ENCODE measurements around the gene ULBP3. TPM values are rescaled to one million over a fixed set of nuclear protein-coding genes. Genes with fewer than 3 reads are reported as not detected.

The ULBP3 gene
- total RNA-seq, 1 donor: 16.4 TPM

DNA sequence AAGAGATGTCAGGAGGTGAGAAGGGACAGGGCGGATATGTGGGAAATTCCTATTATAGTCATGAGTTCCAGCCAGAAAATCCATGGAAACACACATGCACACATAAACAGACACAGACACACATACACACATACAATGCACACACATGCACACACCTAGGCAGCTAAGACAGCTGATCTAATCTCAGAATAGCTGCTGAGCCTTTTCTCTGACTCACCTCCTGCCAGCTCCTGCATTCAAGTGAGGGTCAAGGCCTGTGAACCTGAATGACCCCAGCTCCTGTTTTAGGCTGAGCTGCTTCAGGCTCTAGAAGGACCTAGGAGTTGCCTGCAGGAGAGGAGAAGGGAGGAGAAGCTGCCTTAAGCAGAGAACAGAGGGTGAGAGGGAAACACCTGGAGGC lies 22.0 kb downstream of the ULBP3 start:
- TF ChIP-seq, protein P1, sequence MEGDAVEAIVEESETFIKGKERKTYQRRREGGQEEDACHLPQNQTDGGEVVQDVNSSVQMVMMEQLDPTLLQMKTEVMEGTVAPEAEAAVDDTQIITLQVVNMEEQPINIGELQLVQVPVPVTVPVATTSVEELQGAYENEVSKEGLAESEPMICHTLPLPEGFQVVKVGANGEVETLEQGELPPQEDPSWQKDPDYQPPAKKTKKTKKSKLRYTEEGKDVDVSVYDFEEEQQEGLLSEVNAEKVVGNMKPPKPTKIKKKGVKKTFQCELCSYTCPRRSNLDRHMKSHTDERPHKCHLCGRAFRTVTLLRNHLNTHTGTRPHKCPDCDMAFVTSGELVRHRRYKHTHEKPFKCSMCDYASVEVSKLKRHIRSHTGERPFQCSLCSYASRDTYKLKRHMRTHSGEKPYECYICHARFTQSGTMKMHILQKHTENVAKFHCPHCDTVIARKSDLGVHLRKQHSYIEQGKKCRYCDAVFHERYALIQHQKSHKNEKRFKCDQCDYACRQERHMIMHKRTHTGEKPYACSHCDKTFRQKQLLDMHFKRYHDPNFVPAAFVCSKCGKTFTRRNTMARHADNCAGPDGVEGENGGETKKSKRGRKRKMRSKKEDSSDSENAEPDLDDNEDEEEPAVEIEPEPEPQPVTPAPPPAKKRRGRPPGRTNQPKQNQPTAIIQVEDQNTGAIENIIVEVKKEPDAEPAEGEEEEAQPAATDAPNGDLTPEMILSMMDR (IDR thresholded peaks at IDR 0.05; ENCODE audit: insufficient read depth, low read length): no peak
- DNase-seq (ENCODE audit: low read depth): no peak
- no peak overlapping the region for H3K4me3 ChIP-seq (ENCODE audit: low read depth, low read length)

DNA sequence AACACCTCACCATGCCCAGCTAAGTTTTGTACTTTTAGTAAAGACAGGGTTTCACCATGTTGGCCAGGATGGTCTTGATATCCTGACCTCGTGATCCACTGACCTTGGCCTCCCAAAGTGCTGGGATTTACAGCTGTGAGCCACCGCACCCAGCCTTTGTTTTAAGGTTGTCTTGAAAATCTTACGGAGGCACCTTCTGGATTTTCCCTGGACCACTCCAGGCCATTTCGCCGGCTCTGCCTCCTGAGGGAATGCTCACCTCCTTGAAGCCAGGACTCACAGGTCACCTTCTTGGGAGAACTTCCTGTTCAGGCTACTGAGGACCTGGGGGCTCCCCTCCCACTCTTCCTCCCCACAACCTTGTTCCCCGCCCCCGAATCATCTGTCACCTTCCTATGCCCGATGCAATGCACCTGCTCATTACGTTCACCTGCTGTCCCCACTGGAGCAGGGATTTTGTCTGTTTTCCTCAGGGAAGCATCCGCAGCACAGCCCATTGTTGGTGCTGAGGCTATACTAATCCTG lies 24.2 kb downstream of the ULBP3 start:
- DNase-seq (ENCODE audit: low read depth): no peak
- H3K4me3 ChIP-seq (ENCODE audit: low read depth, low read length): no peak overlapping the region
- TF ChIP-seq, protein P1 (IDR thresholded peaks at IDR 0.05; ENCODE audit: insufficient read depth, low read length): no peak

DNA sequence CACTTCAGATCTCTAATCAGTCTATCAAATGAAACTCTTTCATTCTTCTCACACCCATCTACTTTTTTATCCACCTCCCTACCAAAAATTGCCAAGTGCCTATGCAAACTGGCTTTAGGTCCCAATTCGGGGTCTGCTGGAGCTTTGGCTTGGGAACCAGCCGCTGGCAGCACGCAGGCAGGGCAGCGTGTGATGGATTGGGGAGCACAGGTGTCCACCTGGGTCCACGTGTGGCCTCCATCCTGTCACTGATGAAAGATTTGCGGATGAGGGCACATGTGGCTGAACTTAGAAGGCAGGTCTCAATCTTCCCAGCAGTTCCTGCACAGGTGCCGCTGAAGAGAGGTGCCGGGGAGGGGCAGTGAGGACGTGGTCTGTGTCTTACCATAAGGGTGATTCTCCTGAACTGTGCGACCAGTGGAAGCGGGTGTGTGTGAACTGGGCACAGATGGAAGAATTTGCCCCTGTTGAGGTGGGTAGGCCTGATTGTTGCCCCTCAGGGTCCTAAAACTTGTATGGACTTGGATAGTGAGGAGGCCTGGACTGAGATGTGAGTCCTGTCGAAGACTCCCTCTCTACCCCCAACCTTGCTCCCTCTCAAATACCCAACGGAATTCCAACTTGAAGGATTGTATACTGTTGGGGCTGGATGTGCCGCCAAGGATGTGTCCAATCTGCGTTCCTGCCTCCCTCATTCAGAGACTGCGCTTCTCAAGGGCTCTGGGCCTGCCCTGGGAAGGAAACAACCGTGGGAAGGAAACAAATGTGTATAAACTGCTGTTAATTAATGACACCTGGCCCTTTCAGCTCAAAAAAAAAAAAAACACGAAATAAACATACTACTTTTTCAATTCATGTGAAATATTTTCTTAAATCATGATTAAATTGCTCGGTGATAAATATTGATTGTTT lies 25.2 kb downstream of the ULBP3 start:
- no peak overlapping the region for H3K4me3 ChIP-seq (ENCODE audit: low read depth, low read length)
- no peak for DNase-seq (ENCODE audit: low read depth)
- TF ChIP-seq, protein P1 (IDR thresholded peaks at IDR 0.05; ENCODE audit: insufficient read depth, low read length): no peak

DNA sequence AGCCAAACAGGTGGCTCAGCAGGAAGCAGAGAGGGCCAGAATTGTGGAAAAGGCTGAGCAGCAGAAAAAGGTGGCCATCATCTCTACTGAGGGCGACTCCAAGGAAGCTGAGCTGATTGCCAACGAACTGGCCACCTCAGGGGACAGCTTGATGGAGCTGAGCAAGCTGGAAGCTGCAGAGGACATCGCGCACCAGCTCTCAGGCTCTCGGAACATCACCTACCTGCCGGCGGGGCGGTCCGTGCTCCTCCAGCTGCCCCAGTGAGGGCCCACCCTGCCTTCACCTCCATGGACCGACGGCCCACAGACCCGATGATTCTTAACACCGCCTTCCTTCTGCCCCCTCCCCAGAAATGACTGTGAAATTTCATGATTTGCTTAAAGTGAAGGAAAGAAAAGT lies 25.8 kb downstream of the ULBP3 start:
- DNase-seq (ENCODE audit: low read depth): no peak
- TF ChIP-seq, protein P1 (IDR thresholded peaks at IDR 0.05; ENCODE audit: insufficient read depth, low read length): no peak
- no peak overlapping the region for H3K4me3 ChIP-seq (ENCODE audit: low read depth, low read length)

DNA sequence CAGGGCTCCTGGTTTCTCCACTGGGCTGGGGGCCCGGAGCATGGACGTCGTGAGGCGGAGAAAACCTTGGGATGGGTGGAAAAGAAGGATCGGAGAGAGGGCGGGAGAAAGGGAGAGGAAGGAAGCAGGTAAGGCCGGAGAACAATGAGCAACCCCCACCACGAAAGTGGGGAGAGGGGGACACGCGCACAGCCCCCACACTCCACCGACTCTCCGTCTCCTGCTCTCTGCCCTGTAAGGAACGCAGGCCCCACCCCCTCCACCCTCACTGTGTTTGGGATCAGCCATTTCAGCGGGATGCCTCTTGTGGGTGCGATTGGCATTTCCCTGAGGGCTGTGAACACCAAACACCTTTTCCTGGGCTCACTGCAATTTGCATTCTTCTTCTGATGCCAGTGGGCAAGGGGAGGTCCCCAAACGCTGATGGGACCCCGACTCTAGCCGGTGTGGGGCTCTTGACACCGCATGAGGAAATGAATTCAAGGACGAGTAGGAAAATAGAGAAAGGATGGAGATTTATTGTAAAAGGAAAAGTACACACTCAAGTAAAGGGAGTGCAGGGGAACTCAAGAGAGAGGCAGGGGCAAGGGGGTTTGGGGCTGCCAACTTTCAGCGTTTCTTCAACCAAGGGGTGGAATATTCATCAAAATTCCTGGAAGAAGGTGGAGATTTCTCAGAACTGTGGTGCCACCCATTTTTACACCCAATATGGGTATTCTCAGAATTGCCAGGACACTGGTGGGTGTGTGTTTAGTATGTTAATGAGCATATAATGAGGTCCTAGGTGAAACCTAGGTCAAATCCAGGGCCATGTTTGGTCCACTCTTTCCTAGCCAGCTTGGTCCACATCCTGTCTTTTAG lies 30.5 kb downstream of the ULBP3 start:
- TF ChIP-seq, protein P1 (IDR thresholded peaks at IDR 0.05; ENCODE audit: insufficient read depth, low read length): no peak
- no peak overlapping the region for H3K4me3 ChIP-seq (ENCODE audit: low read depth, low read length)
- DNase-seq (ENCODE audit: low read depth): no peak

DNA sequence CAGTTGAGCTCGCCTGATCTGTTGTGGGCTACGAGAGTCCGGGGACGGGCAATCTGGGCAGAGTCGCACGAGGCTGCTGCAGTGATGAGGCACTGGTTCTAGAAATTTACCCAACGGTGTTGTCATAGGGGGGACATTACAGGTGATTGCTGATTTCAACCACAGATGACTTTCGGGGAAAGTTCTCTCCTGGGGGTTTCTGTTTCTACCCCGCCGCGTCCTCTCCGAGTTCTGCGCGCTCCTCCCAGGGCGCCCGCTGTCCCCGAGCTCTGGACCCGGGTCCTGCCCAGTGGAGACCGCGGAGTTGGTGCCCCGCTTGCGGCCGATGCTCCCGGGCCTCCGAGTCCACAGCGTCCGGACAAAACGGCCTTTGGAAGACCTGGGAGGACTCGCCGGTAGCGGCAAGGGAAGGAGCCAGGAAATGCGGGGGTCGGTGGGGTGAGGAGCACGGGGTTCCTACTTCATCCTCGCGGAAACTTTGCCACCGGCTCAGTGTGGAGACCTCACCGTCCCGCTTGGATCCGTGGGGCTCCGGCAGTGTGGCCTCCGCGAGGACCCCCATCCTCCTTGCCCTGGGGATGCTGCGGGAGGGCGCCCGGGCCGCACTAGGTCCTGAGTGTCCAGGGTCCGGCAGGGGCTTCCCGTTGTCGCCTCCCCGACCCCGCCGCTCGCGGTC lies 31.3 kb downstream of the ULBP3 start:
- DNase-seq (ENCODE audit: low read depth): no peak
- H3K4me3 ChIP-seq (ENCODE audit: low read depth, low read length): peak overlapping the region; percentile 17
- TF ChIP-seq, protein P1 (IDR thresholded peaks at IDR 0.05; ENCODE audit: insufficient read depth, low read length): no peak

Measured in fibroblast of the aortic adventitia (primary cell).